ENCODE measurements around the gene WNT11.

WNT11 gene

DNA sequence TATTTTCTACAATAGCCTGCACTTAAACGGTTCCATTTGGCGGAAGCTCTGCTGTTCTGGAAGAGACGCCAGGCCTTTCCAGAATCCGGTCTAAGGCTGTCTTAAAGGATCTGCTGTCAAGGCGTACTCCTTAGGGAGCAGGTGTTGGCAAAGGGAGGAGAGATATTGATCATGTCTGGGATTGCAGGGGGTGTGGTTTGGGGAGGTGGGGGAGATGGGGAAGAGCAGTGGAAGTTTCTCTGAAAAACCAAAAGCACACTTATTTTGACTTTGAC lies 22.5 kb upstream of the WNT11 start:
- TF ChIP-seq, protein P1, sequence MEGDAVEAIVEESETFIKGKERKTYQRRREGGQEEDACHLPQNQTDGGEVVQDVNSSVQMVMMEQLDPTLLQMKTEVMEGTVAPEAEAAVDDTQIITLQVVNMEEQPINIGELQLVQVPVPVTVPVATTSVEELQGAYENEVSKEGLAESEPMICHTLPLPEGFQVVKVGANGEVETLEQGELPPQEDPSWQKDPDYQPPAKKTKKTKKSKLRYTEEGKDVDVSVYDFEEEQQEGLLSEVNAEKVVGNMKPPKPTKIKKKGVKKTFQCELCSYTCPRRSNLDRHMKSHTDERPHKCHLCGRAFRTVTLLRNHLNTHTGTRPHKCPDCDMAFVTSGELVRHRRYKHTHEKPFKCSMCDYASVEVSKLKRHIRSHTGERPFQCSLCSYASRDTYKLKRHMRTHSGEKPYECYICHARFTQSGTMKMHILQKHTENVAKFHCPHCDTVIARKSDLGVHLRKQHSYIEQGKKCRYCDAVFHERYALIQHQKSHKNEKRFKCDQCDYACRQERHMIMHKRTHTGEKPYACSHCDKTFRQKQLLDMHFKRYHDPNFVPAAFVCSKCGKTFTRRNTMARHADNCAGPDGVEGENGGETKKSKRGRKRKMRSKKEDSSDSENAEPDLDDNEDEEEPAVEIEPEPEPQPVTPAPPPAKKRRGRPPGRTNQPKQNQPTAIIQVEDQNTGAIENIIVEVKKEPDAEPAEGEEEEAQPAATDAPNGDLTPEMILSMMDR (IDR thresholded peaks at IDR 0.05; ENCODE audit: insufficient read depth, low read depth, low read length, missing control alignments), result no peak
- no peak overlapping the region for H3K4me3 ChIP-seq (ENCODE audit: low read length)
- DNase-seq (ENCODE audit: low read depth), result no peak

DNA sequence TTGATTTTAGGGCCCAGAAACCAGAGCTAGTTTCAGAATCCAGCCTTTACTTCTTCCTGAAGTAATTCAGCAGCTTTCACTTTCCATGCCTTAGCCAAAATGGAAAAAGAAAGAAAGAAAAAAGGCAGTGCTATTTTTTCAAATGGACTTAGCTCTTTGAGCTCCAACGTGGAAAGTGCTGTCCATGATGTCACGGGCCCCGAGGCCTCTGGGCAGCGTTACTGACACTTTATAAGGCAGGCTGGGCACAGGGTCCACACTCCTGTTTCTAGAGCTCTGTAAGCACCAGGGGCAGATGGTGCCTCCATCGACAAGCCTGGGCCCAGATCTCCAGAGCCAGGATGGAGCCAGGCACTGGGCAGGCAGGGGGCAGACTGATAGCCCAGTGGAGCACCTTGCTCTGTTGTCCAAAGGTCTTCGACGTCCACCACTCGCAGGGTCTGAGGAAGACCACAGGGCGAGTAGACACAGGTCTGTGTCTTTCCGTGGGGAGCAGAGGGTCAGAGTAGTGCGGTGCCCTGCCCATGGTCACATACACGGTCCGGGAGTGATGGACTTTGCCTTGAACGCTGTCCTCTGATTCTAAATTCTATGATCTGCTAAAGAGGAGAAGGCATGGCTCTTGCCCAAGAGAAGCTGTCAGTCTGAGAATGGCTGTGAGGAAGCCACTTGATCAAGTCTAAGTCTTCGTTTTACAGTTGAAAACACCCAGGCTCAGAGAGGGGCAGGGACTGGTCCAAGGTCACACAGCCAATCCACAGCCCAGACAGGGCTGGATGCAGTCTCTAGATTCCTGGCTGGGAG lies 22.0 kb upstream of the WNT11 start:
- DNase-seq (ENCODE audit: low read depth), result no peak
- H3K4me3 ChIP-seq (ENCODE audit: low read length), result no peak overlapping the region
- TF ChIP-seq, protein P1 (IDR thresholded peaks at IDR 0.05; ENCODE audit: insufficient read depth, low read depth, low read length, missing control alignments), result no peak

DNA sequence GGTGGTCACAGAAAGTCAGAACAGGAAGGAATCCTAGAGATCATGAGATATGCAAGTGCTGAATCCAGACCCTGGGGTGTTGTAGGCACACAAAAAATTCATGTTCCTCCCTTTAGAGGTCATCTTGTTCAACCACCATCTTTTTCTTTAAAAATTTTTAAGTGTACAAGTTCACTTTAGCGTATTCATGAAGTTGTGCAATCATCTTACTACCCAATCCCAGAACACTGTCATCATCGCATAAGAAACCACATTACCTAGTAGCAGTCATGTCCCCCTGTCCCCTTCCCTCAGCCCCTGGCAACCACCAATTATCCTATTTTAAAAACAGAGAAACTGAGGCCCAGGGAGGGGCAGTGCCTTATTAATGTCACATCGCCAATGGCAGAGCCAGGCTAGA lies 20.3 kb upstream of the WNT11 start:
- no peak for DNase-seq (ENCODE audit: low read depth)
- no peak overlapping the region for H3K4me3 ChIP-seq (ENCODE audit: low read length)
- TF ChIP-seq, protein P1 (IDR thresholded peaks at IDR 0.05; ENCODE audit: insufficient read depth, low read depth, low read length, missing control alignments), result no peak

DNA sequence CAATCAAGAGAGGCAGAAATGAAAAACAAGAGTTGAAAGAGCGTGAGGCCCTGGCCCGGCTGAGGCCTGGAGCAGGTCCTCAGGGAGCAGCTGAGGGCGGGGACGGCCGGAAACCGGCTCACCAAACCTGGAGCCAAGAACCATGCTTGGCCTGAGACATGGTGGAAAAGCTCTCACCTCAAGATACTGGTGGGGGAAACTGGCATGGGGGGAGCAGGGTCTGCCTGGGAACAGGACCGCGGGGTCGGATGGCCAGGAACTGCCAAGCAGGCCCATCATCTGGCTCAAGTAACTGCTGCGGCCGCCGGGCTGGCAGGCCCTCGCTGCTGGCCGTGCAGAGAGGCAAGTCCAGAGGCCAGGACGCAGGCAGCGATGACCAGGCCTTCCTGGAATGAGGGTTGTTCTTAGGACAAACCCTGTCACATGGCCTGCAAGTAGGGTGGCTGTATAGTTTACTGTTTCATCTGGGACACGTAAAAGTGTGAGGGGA lies 18.9 kb upstream of the WNT11 start:
- H3K4me3 ChIP-seq (ENCODE audit: low read length), result no peak overlapping the region
- DNase-seq (ENCODE audit: low read depth), result no peak
- TF ChIP-seq, protein P1 (IDR thresholded peaks at IDR 0.05; ENCODE audit: insufficient read depth, low read depth, low read length, missing control alignments), result no peak

DNA sequence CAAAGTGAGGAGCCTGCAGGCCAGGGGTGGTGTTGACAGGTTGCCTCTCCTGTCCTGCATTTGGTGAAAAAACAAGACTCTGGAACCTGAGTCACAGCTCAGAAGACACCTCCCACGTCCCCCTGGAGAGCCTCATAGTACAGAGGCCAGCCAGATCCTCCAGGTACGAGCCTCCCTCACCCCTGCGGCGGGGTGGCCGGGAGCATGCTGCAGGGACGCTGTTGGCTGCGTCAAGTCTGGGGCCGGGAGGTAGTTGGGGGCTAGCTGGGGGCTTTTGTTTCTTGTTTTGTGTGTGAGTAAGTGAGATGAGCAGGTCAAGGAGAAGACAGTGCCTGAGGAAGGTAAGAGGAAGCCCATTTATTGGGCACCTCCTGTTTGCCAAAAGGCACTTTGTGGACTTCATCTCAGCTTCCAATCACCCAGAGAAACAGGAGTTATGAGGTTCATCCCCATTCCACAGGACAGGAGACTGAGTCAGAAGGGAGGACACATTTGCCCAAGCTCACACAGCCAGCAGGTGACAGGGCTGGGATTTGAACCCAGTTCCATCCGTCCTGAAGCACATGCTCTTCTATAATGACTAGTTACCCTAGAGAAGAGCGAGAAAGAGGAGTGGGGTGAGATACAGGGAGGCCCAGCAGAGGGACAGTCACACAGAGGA lies 18.3 kb upstream of the WNT11 start:
- TF ChIP-seq, protein P1 (IDR thresholded peaks at IDR 0.05; ENCODE audit: insufficient read depth, low read depth, low read length, missing control alignments), result no peak
- H3K4me3 ChIP-seq (ENCODE audit: low read length), result no peak overlapping the region
- no peak for DNase-seq (ENCODE audit: low read depth)

DNA sequence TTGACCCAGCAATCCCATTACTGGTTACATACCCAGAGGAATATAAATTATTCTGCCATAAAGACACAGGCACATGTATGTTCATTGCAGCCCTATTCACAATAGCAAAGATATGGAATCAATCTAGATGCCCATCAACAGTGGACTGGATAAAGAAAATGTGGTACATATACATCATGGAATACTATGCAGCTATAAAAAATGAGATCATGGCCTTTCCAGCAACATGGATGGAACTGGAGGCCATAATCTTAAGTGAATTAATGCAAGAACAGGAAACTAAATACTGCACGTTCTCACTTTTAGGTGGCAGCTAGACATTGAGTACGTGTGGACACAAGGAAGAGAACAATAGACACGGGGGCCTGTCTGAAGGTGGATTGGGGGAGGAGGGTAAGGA lies 15.1 kb upstream of the WNT11 start:
- TF ChIP-seq, protein P1 (IDR thresholded peaks at IDR 0.05; ENCODE audit: insufficient read depth, low read depth, low read length, missing control alignments), result no peak
- no peak for DNase-seq (ENCODE audit: low read depth)
- H3K4me3 ChIP-seq (ENCODE audit: low read length), result no peak overlapping the region

Measured in epithelial cell of esophagus (primary cell).